ENCODE data around the gene ASIC1. TPM values are rescaled to one million over a fixed set of nuclear protein-coding genes. Genes with fewer than 3 reads are reported as not detected.

Gene ASIC1
- total RNA-seq, 1 donor from 2014 or later: 451 TPM

- Mint-ChIP-seq H3K27me3 (ENCODE audit: unreplicated experiment) (peaks cover 5% of the 10 kb centered on the region), H3K4me1 (ENCODE audit: low read depth, unreplicated experiment) (no peaks in the 10 kb centered on the region), H3K36me3 (ENCODE audit: unreplicated experiment) (no peaks in the 10 kb centered on the region), H3K9me3 (ENCODE audit: unreplicated experiment) (no peaks in the 10 kb centered on the region), H3K27ac (ENCODE audit: unreplicated experiment) (no peak overlapping the region), H3K4me3 (ENCODE audit: unreplicated experiment) (no peak overlapping the region)
- no peak for DNase-seq
- TF ChIP-seq, protein P1, sequence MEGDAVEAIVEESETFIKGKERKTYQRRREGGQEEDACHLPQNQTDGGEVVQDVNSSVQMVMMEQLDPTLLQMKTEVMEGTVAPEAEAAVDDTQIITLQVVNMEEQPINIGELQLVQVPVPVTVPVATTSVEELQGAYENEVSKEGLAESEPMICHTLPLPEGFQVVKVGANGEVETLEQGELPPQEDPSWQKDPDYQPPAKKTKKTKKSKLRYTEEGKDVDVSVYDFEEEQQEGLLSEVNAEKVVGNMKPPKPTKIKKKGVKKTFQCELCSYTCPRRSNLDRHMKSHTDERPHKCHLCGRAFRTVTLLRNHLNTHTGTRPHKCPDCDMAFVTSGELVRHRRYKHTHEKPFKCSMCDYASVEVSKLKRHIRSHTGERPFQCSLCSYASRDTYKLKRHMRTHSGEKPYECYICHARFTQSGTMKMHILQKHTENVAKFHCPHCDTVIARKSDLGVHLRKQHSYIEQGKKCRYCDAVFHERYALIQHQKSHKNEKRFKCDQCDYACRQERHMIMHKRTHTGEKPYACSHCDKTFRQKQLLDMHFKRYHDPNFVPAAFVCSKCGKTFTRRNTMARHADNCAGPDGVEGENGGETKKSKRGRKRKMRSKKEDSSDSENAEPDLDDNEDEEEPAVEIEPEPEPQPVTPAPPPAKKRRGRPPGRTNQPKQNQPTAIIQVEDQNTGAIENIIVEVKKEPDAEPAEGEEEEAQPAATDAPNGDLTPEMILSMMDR (IDR thresholded peaks at IDR 0.05; ENCODE audit: partially characterized antibody, unreplicated experiment): no peak
Measured at GRCh38 chr12:50121641-50122040, 64.2 kb downstream of the ASIC1 start.

DNA sequence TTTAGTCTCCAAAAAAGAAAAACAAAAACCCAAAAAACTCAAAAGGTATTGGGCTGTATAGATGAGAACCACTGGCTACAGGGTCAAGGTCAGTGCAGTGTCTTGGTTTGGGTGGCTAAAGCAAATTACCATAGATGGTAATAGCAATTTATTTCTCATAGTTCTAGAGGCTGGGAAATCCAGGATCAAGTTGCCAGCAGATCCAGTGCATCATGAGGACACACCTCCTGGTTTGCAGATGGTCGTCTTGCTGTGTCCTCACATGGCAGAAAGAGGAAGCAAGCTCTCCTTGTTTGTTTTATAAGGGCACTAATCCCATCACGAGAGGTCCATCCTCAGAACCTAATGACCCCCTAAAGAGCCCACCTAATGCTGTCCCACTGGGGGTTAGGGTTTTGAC lies 65.8 kb downstream of the ASIC1 start:
- no peaks in the 10 kb centered on the region for H3K4me1 Mint-ChIP-seq (ENCODE audit: low read depth, unreplicated experiment)
- H3K9me3 Mint-ChIP-seq (ENCODE audit: unreplicated experiment): no peaks in the 10 kb centered on the region
- H3K36me3 Mint-ChIP-seq (ENCODE audit: unreplicated experiment): no peaks in the 10 kb centered on the region
- no peak overlapping the region for H3K27ac Mint-ChIP-seq (ENCODE audit: unreplicated experiment)
- H3K4me3 Mint-ChIP-seq (ENCODE audit: unreplicated experiment): no peak overlapping the region
- DNase-seq: no peak
- peaks cover 7% of the 10 kb centered on the region for H3K27me3 Mint-ChIP-seq (ENCODE audit: unreplicated experiment)
- TF ChIP-seq, protein P1 (IDR thresholded peaks at IDR 0.05; ENCODE audit: partially characterized antibody, unreplicated experiment): no peak

DNA sequence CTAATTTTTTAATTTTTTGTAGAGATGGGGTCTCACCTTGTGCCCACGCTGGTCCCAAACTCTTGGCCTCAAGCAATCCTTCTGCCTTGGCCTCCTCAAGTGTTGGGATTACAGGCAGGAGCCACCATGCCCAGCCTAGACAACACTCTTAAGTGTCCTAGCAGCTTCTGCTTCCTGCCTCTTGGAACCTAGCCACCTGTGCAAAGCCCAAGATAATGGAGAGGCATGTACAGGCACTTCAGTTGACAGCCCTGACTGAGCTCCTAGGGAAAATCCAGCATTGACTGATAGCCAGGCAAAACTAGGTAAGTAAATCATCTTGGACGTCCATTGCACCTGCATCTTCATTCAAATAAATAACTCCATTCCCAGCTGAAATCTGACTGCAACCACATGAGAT lies 70.2 kb downstream of the ASIC1 start:
- Mint-ChIP-seq H3K27ac (ENCODE audit: unreplicated experiment) (no peak overlapping the region), H3K27me3 (ENCODE audit: unreplicated experiment) (peaks cover 6% of the 10 kb centered on the region)

GRCh38 chr12:50129290-50129689 lies 71.9 kb downstream of the ASIC1 start:
- Mint-ChIP-seq H3K4me1 (ENCODE audit: low read depth, unreplicated experiment) (no peaks in the 10 kb centered on the region), H3K9me3 (ENCODE audit: unreplicated experiment) (peaks cover 1% of the 10 kb centered on the region), H3K27me3 (ENCODE audit: unreplicated experiment) (peaks cover 6% of the 10 kb centered on the region), H3K36me3 (ENCODE audit: unreplicated experiment) (peaks cover 6% of the 10 kb centered on the region), H3K4me3 (ENCODE audit: unreplicated experiment) (no peak overlapping the region), H3K27ac (ENCODE audit: unreplicated experiment) (no peak overlapping the region)
- TF ChIP-seq, protein P1 (IDR thresholded peaks at IDR 0.05; ENCODE audit: partially characterized antibody, unreplicated experiment): no peak
- no peak for DNase-seq

More for the DNA sequence above, 70.2 kb downstream of the ASIC1 start:
- Mint-ChIP-seq H3K36me3 (ENCODE audit: unreplicated experiment) (peaks cover 6% of the 10 kb centered on the region), H3K9me3 (ENCODE audit: unreplicated experiment) (peaks cover 1% of the 10 kb centered on the region), H3K4me1 (ENCODE audit: low read depth, unreplicated experiment) (no peaks in the 10 kb centered on the region), H3K4me3 (ENCODE audit: unreplicated experiment) (no peak overlapping the region)
- DNase-seq: no peak
- TF ChIP-seq, protein P1 (IDR thresholded peaks at IDR 0.05; ENCODE audit: partially characterized antibody, unreplicated experiment): no peak

- Mint-ChIP-seq H3K4me1 (ENCODE audit: low read depth, unreplicated experiment) (no peaks in the 10 kb centered on the region), H3K9me3 (ENCODE audit: unreplicated experiment) (peaks cover 6% of the 10 kb centered on the region), H3K27me3 (ENCODE audit: unreplicated experiment) (peaks cover 3% of the 10 kb centered on the region), H3K27ac (ENCODE audit: unreplicated experiment) (no peak overlapping the region), H3K36me3 (ENCODE audit: unreplicated experiment) (peaks cover 6% of the 10 kb centered on the region), H3K4me3 (ENCODE audit: unreplicated experiment) (no peak overlapping the region)
- TF ChIP-seq, protein P1 (IDR thresholded peaks at IDR 0.05; ENCODE audit: partially characterized antibody, unreplicated experiment): peak; percentile 78
- DNase-seq: no peak
Measured at GRCh38 chr12:50132505-50133135, 75.2 kb downstream of the ASIC1 start.

Measured in glutamatergic neuron (in vitro differentiated cells).